HG03558 (cell line): ENCODE results near the gene CELSR1.

ENCODE experiments used
- ATAC-seq: cut with Tn5 transposase; IDR thresholded peaks from one replicate; pipeline ENCODE4 v1.9.1; 2021; ENCODE audit warnings: moderate number of reproducible peaks; ENCODE audit not compliant: unreplicated experiment; ENCODE audit errors: extremely low read depth

Gene CELSR1

GRCh38 chr22:46465345-46465720 is 72.1 kb downstream of the CELSR1 start:
- ATAC-seq, result no peak

GRCh38 chr22:46464701-46465344 is 72.6 kb downstream of the CELSR1 start:
- ATAC-seq, result no peak

- no peak for ATAC-seq
Measured at GRCh38 chr22:46464296-46464695, 73.1 kb downstream of the CELSR1 start.

GRCh38 chr22:46463435-46464227 is 73.8 kb downstream of the CELSR1 start:
- ATAC-seq, result no peak

- ATAC-seq, result no peak
Measured at GRCh38 chr22:46462726-46463371, 74.6 kb downstream of the CELSR1 start.

- no peak for ATAC-seq
Measured at GRCh38 chr22:46461566-46462180, 75.7 kb downstream of the CELSR1 start.

- no peak for ATAC-seq
Measured at GRCh38 chr22:46460857-46461256, 76.6 kb downstream of the CELSR1 start.

- no peak for ATAC-seq
Measured at GRCh38 chr22:46459347-46460065, 77.9 kb downstream of the CELSR1 start.

- no peak for ATAC-seq
Measured at GRCh38 chr22:46458525-46458924, 78.9 kb downstream of the CELSR1 start.

GRCh38 chr22:46457502-46458488 is 79.6 kb downstream of the CELSR1 start:
- ATAC-seq, result no peak

GRCh38 chr22:46456818-46457163 is 80.6 kb downstream of the CELSR1 start:
- ATAC-seq, result no peak

GRCh38 chr22:46455446-46455845 is 82.0 kb downstream of the CELSR1 start:
- ATAC-seq, result no peak

GRCh38 chr22:46454504-46455269 is 82.7 kb downstream of the CELSR1 start:
- ATAC-seq, result no peak

GRCh38 chr22:46453829-46454503 is 83.5 kb downstream of the CELSR1 start:
- ATAC-seq, result no peak

GRCh38 chr22:46453006-46453828 is 84.2 kb downstream of the CELSR1 start:
- ATAC-seq, result no peak

GRCh38 chr22:46452195-46453005 is 85.0 kb downstream of the CELSR1 start:
- ATAC-seq, result no peak
